ENCODE data around the gene LRP2.

Gene LRP2

GRCh38 chr2:169131587-169132512 lies 230.5 kb downstream of the LRP2 start:
- DNase-seq (ENCODE audit: extremely low read depth in 1 of 2, low read depth in 1 of 2) = no peak

GRCh38 chr2:169129703-169130243 lies 232.6 kb downstream of the LRP2 start:
- no peak for DNase-seq (ENCODE audit: extremely low read depth in 1 of 2, low read depth in 1 of 2)

GRCh38 chr2:169119851-169120250 lies 242.5 kb downstream of the LRP2 start:
- no peak for DNase-seq (ENCODE audit: extremely low read depth in 1 of 2, low read depth in 1 of 2)

- no peak for DNase-seq (ENCODE audit: extremely low read depth in 1 of 2, low read depth in 1 of 2)
Observed at GRCh38 chr2:169119123-169119760, 243.1 kb downstream of the LRP2 start.

- no peak for DNase-seq (ENCODE audit: extremely low read depth in 1 of 2, low read depth in 1 of 2)
Observed at GRCh38 chr2:169118060-169118459, 244.3 kb downstream of the LRP2 start.

- no peak for DNase-seq (ENCODE audit: extremely low read depth in 1 of 2, low read depth in 1 of 2)
Observed at GRCh38 chr2:169116993-169117392, 245.3 kb downstream of the LRP2 start.

GRCh38 chr2:169116327-169116726 lies 246.0 kb downstream of the LRP2 start:
- DNase-seq (ENCODE audit: extremely low read depth in 1 of 2, low read depth in 1 of 2) = no peak

- DNase-seq (ENCODE audit: extremely low read depth in 1 of 2, low read depth in 1 of 2) = no peak
Observed at GRCh38 chr2:169114056-169114455, 248.3 kb downstream of the LRP2 start.

- no peak for DNase-seq (ENCODE audit: extremely low read depth in 1 of 2, low read depth in 1 of 2)
Observed at GRCh38 chr2:169112841-169113240, 249.5 kb downstream of the LRP2 start.

- no peak for DNase-seq (ENCODE audit: extremely low read depth in 1 of 2, low read depth in 1 of 2)
Observed at GRCh38 chr2:169110916-169111315, 251.4 kb downstream of the LRP2 start.

GRCh38 chr2:169110419-169110818 lies 251.9 kb downstream of the LRP2 start:
- no peak for DNase-seq (ENCODE audit: extremely low read depth in 1 of 2, low read depth in 1 of 2)

GRCh38 chr2:169109502-169110409 lies 252.6 kb downstream of the LRP2 start:
- DNase-seq (ENCODE audit: extremely low read depth in 1 of 2, low read depth in 1 of 2) = peak; percentile 38 to 55

- no peak for DNase-seq (ENCODE audit: extremely low read depth in 1 of 2, low read depth in 1 of 2)
Observed at GRCh38 chr2:169108099-169108884, 254.0 kb downstream of the LRP2 start.

- no peak for DNase-seq (ENCODE audit: extremely low read depth in 1 of 2, low read depth in 1 of 2)
Observed at GRCh38 chr2:169107645-169108044, 254.7 kb downstream of the LRP2 start.

- no peak for DNase-seq (ENCODE audit: extremely low read depth in 1 of 2, low read depth in 1 of 2)
Observed at GRCh38 chr2:169106563-169107545, 255.5 kb downstream of the LRP2 start.

- DNase-seq (ENCODE audit: extremely low read depth in 1 of 2, low read depth in 1 of 2) = no peak
Observed at GRCh38 chr2:169106134-169106533, 256.2 kb downstream of the LRP2 start.

GRCh38 chr2:169105476-169105875 lies 256.9 kb downstream of the LRP2 start:
- DNase-seq (ENCODE audit: extremely low read depth in 1 of 2, low read depth in 1 of 2) = no peak

- DNase-seq (ENCODE audit: extremely low read depth in 1 of 2, low read depth in 1 of 2) = no peak
Observed at GRCh38 chr2:169104848-169105247, 257.5 kb downstream of the LRP2 start.

GRCh38 chr2:169095621-169096105 lies 266.7 kb downstream of the LRP2 start:
- no peak for DNase-seq (ENCODE audit: extremely low read depth in 1 of 2, low read depth in 1 of 2)

Measured in activated CD8-positive, alpha-beta memory T cell treated with anti-CD3 and anti-CD28 coated beads for 1 hour (primary cell).